ENCODE measurements around the gene ASPG.

The ASPG gene

GRCh38 chr14:104158827-104159798, 73.6 kb downstream of the ASPG start:
- TF ChIP-seq SIN3A (IDR thresholded peaks at IDR 0.05; ENCODE audit: borderline replicate concordance, insufficient read depth, low read length): no peak
- TF ChIP-seq FOXP2 (optimal IDR thresholded peaks at IDR 0.05; ENCODE audit: borderline replicate concordance, extremely low read depth, extremely low read length, insufficient read depth): no peak
- no peak for TF ChIP-seq REST (IDR thresholded peaks at IDR 0.05; ENCODE audit: insufficient read depth in 1 of 2, low read depth in 2 of 2, low read length in 2 of 2)
- no peak for TF ChIP-seq POLR2AphosphoS5 (IDR thresholded peaks at IDR 0.05; ENCODE audit: low read depth, low read length)
- TF ChIP-seq TAF1 (IDR thresholded peaks at IDR 0.05; ENCODE audit: borderline replicate concordance, insufficient read depth, low read length): no peak

GRCh38 chr14:104159990-104160389, 74.5 kb downstream of the ASPG start:
- TF ChIP-seq REST (IDR thresholded peaks at IDR 0.05; ENCODE audit: insufficient read depth in 1 of 2, low read depth in 2 of 2, low read length in 2 of 2): no peak
- TF ChIP-seq FOXP2 (optimal IDR thresholded peaks at IDR 0.05; ENCODE audit: borderline replicate concordance, extremely low read depth, extremely low read length, insufficient read depth): no peak
- no peak for TF ChIP-seq POLR2AphosphoS5 (IDR thresholded peaks at IDR 0.05; ENCODE audit: low read depth, low read length)
- no peak for TF ChIP-seq SIN3A (IDR thresholded peaks at IDR 0.05; ENCODE audit: borderline replicate concordance, insufficient read depth, low read length)
- no peak for TF ChIP-seq TAF1 (IDR thresholded peaks at IDR 0.05; ENCODE audit: borderline replicate concordance, insufficient read depth, low read length)

- TF ChIP-seq POLR2AphosphoS5 (IDR thresholded peaks at IDR 0.05; ENCODE audit: low read depth, low read length): no peak
Observed at GRCh38 chr14:104161602-104162367, 76.3 kb downstream of the ASPG start.

GRCh38 chr14:104162495-104162894, 77.0 kb downstream of the ASPG start:
- no peak for TF ChIP-seq TAF1 (IDR thresholded peaks at IDR 0.05; ENCODE audit: borderline replicate concordance, insufficient read depth, low read length)
- no peak for TF ChIP-seq REST (IDR thresholded peaks at IDR 0.05; ENCODE audit: insufficient read depth in 1 of 2, low read depth in 2 of 2, low read length in 2 of 2)
- no peak for TF ChIP-seq POLR2AphosphoS5 (IDR thresholded peaks at IDR 0.05; ENCODE audit: low read depth, low read length)
- TF ChIP-seq FOXP2 (optimal IDR thresholded peaks at IDR 0.05; ENCODE audit: borderline replicate concordance, extremely low read depth, extremely low read length, insufficient read depth): no peak
- no peak for TF ChIP-seq SIN3A (IDR thresholded peaks at IDR 0.05; ENCODE audit: borderline replicate concordance, insufficient read depth, low read length)

- TF ChIP-seq TAF1 (IDR thresholded peaks at IDR 0.05; ENCODE audit: borderline replicate concordance, insufficient read depth, low read length): no peak
- TF ChIP-seq FOXP2 (optimal IDR thresholded peaks at IDR 0.05; ENCODE audit: borderline replicate concordance, extremely low read depth, extremely low read length, insufficient read depth): no peak
Observed at GRCh38 chr14:104163541-104163940, 78.0 kb downstream of the ASPG start.

GRCh38 chr14:104164041-104164440, 78.5 kb downstream of the ASPG start:
- no peak for TF ChIP-seq TAF1 (IDR thresholded peaks at IDR 0.05; ENCODE audit: borderline replicate concordance, insufficient read depth, low read length)
- no peak for TF ChIP-seq FOXP2 (optimal IDR thresholded peaks at IDR 0.05; ENCODE audit: borderline replicate concordance, extremely low read depth, extremely low read length, insufficient read depth)
- TF ChIP-seq POLR2AphosphoS5 (IDR thresholded peaks at IDR 0.05; ENCODE audit: low read depth, low read length): no peak
- no peak for TF ChIP-seq SIN3A (IDR thresholded peaks at IDR 0.05; ENCODE audit: borderline replicate concordance, insufficient read depth, low read length)
- TF ChIP-seq REST (IDR thresholded peaks at IDR 0.05; ENCODE audit: insufficient read depth in 1 of 2, low read depth in 2 of 2, low read length in 2 of 2): no peak

Measured in PFSK-1 (cell line).